Measurements from ENCODE around the gene OGFOD2. TPM values are rescaled to one million over a fixed set of nuclear protein-coding genes. Genes with fewer than 3 reads are reported as not detected.
A peak's percentile ranks its signal among the peaks of the same experiment; 100 is the strongest.

Gene OGFOD2
- total and polyA plus RNA-seq, 9 of the 15 experiments (the other 6 are each of a cell fraction or from before 2014, with no cell fraction given): 1.4 to 111 (median 18.5) TPM

DNA sequence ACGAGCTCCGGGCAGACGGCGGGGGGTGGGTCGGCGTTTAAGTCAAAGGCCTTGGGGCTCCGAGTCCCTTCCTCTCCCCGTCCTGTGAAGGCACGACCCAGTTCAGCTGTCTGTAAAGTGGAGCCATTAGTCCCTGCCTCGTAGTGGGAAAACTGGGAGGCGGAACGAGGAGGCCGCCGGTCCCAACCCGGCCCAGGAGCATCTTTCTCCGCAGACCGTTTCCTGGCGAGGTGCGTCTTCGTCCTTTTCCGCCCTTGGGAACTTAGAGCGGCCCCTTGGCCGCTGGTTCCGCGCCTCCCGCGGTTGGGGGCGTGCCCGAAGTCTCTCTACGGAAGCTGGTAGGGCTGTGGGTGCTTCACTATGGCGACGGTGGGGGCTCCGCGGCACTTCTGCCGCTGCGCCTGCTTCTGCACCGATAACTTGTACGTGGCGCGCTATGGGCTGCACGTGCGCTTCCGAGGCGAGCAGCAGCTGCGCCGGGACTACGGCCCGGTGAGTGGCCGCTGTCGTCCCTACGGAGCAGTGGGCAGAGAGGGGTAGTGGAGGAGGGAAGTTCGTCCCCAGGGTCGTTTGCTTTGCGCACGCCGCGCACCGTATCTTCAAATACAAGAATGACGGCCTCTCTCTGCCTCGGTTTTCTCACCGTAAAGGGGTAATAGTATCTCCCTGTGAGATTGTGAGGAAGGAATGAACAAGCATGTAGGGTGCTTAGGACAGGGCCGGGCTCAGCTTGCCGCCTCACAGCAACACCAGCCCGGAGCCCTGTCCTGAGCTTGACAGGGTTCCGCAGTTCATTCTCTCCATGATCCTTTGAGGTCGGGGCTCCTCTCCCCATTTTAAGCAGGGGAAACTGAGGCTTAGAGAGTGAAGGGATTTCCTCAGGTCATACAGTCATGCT, at the start of gene OGFOD2 (continued):
- TF ChIP-seq CCNT2 (IDR thresholded peaks at IDR 0.05; ENCODE audit: borderline replicate concordance, extremely low read depth, insufficient read length, low read depth, low read length) (peak; percentile 78), EWSR1 (IDR thresholded peaks at IDR 0.05; ENCODE audit: borderline replicate concordance, low read depth, partially characterized antibody) (no peak), ZNF165 (CRISPR knock-in tag; IDR thresholded peaks at IDR 0.05; ENCODE audit: borderline replicate concordance) (no peak), THRB (CRISPR knock-in tag; conservative IDR thresholded peaks at IDR 0.05) (no peak), TRIM28 (IDR thresholded peaks at IDR 0.05) (peak; percentile 38; the same call in 1 of the 2 replicates), TCF3 (CRISPR knock-in tag; IDR thresholded peaks at IDR 0.05) (peak; percentile 52; the same call in 1 of the 2 replicates), ZNF41 (CRISPR knock-in tag; conservative IDR thresholded peaks at IDR 0.05) (no peak), GATA2 (CRISPR knock-in tag; IDR thresholded peaks at IDR 0.05) (no peak; the same call in 1 of the 2 replicates), CEBPZ (IDR thresholded peaks at IDR 0.05; ENCODE audit: borderline replicate concordance, low read depth, low read length) (no peak), HLTF (IDR thresholded peaks at IDR 0.05) (no peak), TBL1XR1 (IDR thresholded peaks at IDR 0.05; ENCODE audit: low read length in 2 of 2) (no peak), ZFP91 (CRISPR knock-in tag; IDR thresholded peaks at IDR 0.05) (no peak), DMBX1 (CRISPR knock-in tag; IDR thresholded peaks at IDR 0.05; ENCODE audit: borderline replicate concordance) (0 out of 2 replicates have a peak, but pooled peaks have one; percentile 16), CTBP1 (IDR thresholded peaks at IDR 0.05; ENCODE audit: borderline replicate concordance) (peak; percentile 46; the same call in 1 of the 2 replicates), HNRNPH1 (optimal IDR thresholded peaks at IDR 0.05; ENCODE audit: low read depth, low read length) (no peak), CBFA2T2 (conservative IDR thresholded peaks at IDR 0.05) (peak; percentile 10; the same call in 1 of the 2 replicates), OTX1 (CRISPR knock-in tag; IDR thresholded peaks at IDR 0.05) (no peak), SRSF1 (IDR thresholded peaks at IDR 0.05; ENCODE audit: low read depth, low read length) (no peak), ZNF584 (CRISPR knock-in tag; IDR thresholded peaks at IDR 0.05; ENCODE audit: low read depth) (no peak)
- TF ChIP-seq, protein P1, sequence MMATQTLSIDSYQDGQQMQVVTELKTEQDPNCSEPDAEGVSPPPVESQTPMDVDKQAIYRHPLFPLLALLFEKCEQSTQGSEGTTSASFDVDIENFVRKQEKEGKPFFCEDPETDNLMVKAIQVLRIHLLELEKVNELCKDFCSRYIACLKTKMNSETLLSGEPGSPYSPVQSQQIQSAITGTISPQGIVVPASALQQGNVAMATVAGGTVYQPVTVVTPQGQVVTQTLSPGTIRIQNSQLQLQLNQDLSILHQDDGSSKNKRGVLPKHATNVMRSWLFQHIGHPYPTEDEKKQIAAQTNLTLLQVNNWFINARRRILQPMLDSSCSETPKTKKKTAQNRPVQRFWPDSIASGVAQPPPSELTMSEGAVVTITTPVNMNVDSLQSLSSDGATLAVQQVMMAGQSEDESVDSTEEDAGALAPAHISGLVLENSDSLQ (IDR thresholded peaks at IDR 0.05): no peak

Measured in K562 (cell line).